Regular cardiac myocyte (primary cell): ENCODE data around the gene POTEJ. TPM values are rescaled to one million over a fixed set of nuclear protein-coding genes. Genes with fewer than 3 reads are reported as not detected.

Experiments used
- total RNA-seq: library from RNA; depleted of rRNA; stranded (reverse); fragments of >200 nt; gene quantifications from 2 replicates; pipeline ENCODE4 v1.2.3, GENCODE V29; 2014

Gene POTEJ
- total RNA-seq = not detected in 2 replicates

GRCh38 chr2:130611140-130611539 lies at the start of gene POTEJ:
POTEJ (plus strand) TSS chr2:130611440; CDS start chr2:130611533, 93 bp downstream.

GRCh38 chr2:130599393-130599792 lies 11.8 kb upstream of the POTEJ start, which contains the start of gene CFC1:
CFC1 (minus strand) TSS chr2:130599575; CDS start chr2:130599287, 288 bp downstream.

Other genes starting within 250 kb of the POTEJ start
- under 0.01 TPM in 1 of 2 replicates, not detected in the other for gene POTEI, start 102.1 kb upstream of the POTEJ start, total RNA-seq
- not detected in 2 replicates for gene CFC1B, start 90.2 kb upstream of the POTEJ start, total RNA-seq
- not detected in 2 replicates for gene CFC1, start 11.9 kb upstream of the POTEJ start, total RNA-seq
- gene GPR148, start 117.6 kb downstream of the POTEJ start, total RNA-seq = not detected in 2 replicates
- not detected in 2 replicates for gene AMER3, start 144.1 kb downstream of the POTEJ start, total RNA-seq
- gene ARHGEF4, start 225.5 kb downstream of the POTEJ start, total RNA-seq = 0.58 and 4.5 TPM in 2 replicates